Mesendoderm (in vitro differentiated cells): ENCODE measurements around the gene MNX1.

Source experiments
- DNase-seq: peaks from one replicate; pipeline ENCODE4 v3.0.0; 2013
- H2AK5ac ChIP-seq: 2 replicates; pipeline ENCODE4 v1.6.1; 2013; ENCODE audit warnings: low read length, inconsistent platforms
- H2BK120ac ChIP-seq: 2 replicates; pipeline ENCODE4 v1.6.1; 2013; ENCODE audit warnings: low read depth, mild to moderate bottlenecking, low read length, moderate library complexity, mixed read lengths
- H2BK15ac ChIP-seq: replicated peaks from 2 replicates; pipeline ENCODE4 v1.6.1; 2013; ENCODE audit warnings: low read depth, mild to moderate bottlenecking, moderate library complexity
- H2BK5ac ChIP-seq: 2 replicates; pipeline ENCODE4 v1.6.1; 2013; ENCODE audit warnings: low read length, inconsistent platforms
- H3K18ac ChIP-seq: 2 replicates; pipeline ENCODE4 v1.6.1; 2013; ENCODE audit warnings: mild to moderate bottlenecking, low read length, mixed read lengths
- H3K23ac ChIP-seq: one replicate; pipeline ENCODE4 v1.6.1; 2013; ENCODE audit warnings: low read length
- H3K27ac ChIP-seq: 2 replicates; pipeline ENCODE4 v1.5.1; 2013; ENCODE audit warnings: low read depth, mild to moderate bottlenecking, inconsistent platforms, low read length, moderate library complexity
- H3K27me3 ChIP-seq: 2 replicates; pipeline ENCODE4 v1.6.1; 2013; ENCODE audit warnings: low read length, control low read depth, mild to moderate bottlenecking, inconsistent platforms; ENCODE audit not compliant: insufficient read depth, poor library complexity
- H3K36me3 ChIP-seq: 2 replicates; pipeline ENCODE4 v1.6.1; 2013; ENCODE audit warnings: low read length, inconsistent platforms; ENCODE audit not compliant: control insufficient read depth, insufficient read depth
- H3K4ac ChIP-seq: one replicate; pipeline ENCODE4 v1.6.1; 2013; ENCODE audit warnings: low read depth, mild to moderate bottlenecking, low read length, moderate library complexity
- H3K4me1 ChIP-seq: 2 replicates; pipeline ENCODE4 v1.6.1; 2013; ENCODE audit warnings: low read depth, low read length, inconsistent platforms; ENCODE audit not compliant: control insufficient read depth
- H3K4me2 ChIP-seq: 2 replicates; pipeline ENCODE4 v1.6.1; 2013; ENCODE audit warnings: low read length
- H3K4me3 ChIP-seq: 2 replicates; pipeline ENCODE4 v1.5.1; 2013; ENCODE audit warnings: mild to moderate bottlenecking, low read length
- H3K56ac ChIP-seq: one replicate; pipeline ENCODE4 v1.6.1; 2013; ENCODE audit warnings: low read length
- H3K79me1 ChIP-seq: 2 replicates; pipeline ENCODE4 v1.6.1; 2013; ENCODE audit warnings: low read length, inconsistent platforms
- H3K79me2 ChIP-seq: 2 replicates; pipeline ENCODE4 v1.6.1; 2013; ENCODE audit warnings: mild to moderate bottlenecking, low read length; ENCODE audit not compliant: control insufficient read depth, insufficient read depth
- H3K9ac ChIP-seq: 2 replicates; pipeline ENCODE4 v1.6.1; 2013; ENCODE audit warnings: low read length, inconsistent platforms
- H4K5ac ChIP-seq: one replicate; pipeline ENCODE4 v1.6.1; 2013; ENCODE audit warnings: low read length
- H4K8ac ChIP-seq: one replicate; pipeline ENCODE4 v1.6.1; 2013; ENCODE audit warnings: low read depth, mild to moderate bottlenecking, control low read depth, low read length, moderate library complexity
- WGBS: extraction: QIAGEN DNeasy Blood & Tissue Kit; methylation state at CpG from one replicate; pipeline ENCODE4 v1.1.7; 2013; ENCODE audit warnings: low lambda C conversion rate, missing lambda C conversion rate; ENCODE audit not compliant: insufficient coverage; ENCODE audit errors: extremely low coverage; 5-methylcytosine and 5-hydroxymethylcytosine counted together

The MNX1 gene

DNA sequence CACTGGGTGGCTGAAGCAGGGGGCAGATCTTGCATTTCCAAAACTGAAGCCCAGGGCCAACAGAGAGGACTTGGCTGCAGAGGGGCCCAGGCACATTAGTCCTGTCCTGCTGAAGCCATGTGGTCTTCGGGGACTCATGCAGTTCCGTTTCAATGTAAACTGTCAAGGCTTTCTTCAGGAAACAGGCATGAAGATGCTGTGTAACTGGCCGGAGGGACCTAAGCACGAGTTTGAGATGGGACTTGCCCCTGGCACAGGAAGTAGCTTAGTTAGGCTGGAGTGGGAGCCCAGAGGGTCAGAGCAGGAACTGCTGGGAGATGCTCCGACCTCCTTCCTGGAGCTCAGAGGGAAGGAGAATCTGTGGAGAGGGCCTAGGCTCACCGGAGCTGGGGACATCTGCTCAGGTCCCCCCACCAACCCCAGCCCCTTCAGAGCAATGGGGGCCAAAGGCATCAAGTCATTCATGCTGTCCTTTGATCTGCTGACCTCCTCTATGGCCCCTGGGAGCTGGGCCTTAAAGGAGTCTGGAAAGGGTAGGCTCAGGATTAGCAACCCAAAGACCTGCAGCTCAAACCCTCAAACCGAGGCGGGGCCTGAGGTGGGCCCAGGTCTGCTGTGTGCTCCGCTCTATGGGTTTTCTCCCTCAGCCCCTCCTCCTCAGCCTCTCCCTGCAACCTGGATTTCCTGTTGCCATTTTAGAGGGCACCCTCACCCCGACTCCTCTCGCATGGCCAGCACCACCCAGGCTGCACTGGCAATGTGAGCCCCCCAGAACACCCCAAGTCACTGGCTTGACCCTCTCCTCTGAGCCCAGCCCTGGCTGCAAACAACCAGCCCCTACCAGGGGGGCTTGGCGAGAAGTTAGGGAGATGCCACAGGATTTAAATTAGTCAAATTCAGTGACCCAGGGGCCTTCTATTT is 4.4 kb upstream of the MNX1 start:
- no peak overlapping the region for H3K23ac ChIP-seq
- no CpG with 5 or more reads among the region's 12 CpGs for WGBS
- peak; percentile 28 for DNase-seq

DNA sequence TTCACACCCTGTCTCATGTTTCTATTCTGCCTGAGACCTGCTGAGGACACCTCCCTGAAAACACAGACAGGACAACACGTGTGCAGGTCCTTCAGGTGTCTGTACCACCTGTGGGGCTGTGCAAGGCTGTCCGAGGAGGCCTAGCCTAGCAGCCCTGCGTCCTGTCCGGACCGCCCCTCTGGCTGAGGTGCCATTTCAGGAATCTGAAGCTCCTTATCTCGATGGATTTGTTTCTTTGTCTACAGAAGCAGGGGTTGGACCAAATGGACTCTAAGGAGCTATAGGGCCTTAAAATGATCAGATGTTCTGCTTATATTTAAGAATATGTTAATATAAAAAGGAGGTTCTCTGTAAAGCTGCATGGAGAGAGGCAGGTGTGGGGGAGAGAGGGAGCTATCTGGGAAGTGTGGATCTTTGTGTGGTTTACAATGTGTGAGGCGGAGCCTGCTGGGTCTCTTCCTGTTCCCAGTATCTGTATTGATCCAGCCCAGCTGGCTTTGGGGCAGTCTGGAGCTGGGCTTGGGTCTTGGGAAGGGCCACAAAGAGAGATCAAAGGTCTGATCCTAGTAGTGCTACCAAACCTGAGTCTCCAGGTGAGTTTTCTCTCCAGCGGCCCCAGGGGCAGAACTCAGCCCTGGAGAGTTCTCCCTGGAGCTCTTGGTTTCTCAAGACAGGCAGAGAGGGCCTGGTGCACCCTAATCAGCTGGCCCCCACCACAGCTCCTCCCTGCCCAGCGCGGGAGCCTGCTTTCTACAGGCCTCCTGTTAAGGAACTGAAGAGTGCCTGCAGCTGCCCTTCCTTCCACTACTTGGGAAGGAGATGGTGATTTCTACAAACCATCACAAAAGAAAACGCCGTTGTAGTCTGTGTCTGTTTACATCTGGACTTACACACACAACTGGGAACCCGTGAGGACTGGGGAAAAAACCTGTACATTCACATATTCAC is 3.4 kb upstream of the MNX1 start:
- DNase-seq: peak; percentile 79
- WGBS: no CpG with 5 or more reads among the region's 13 CpGs
- H3K79me2 ChIP-seq: no peaks in the 10 kb centered on the region

More for the DNA sequence above, 4.4 kb upstream of the MNX1 start:
- Histone ChIP-seq H3K9ac (no peak overlapping the region), H3K36me3 (no peaks in the 10 kb centered on the region), H2BK120ac (no peak overlapping the region), H3K4me1 (peaks cover 9% of the 10 kb centered on the region), H2AK5ac (no peak overlapping the region), H3K79me1 (no peaks in the 10 kb centered on the region), H4K5ac (no peak overlapping the region), H3K4me2 (no peak overlapping the region), H3K27ac (no peak overlapping the region), H3K27me3 (peaks cover 70% of the 10 kb centered on the region), H3K4me3 (no peak overlapping the region), H2BK15ac (no peak overlapping the region), H4K8ac (no peak overlapping the region), H3K18ac (peak overlapping the region; percentile 13), H2BK5ac (no peak overlapping the region), H3K56ac (no peak overlapping the region), H3K79me2 (no peaks in the 10 kb centered on the region), H3K4ac (no peak overlapping the region)

DNA sequence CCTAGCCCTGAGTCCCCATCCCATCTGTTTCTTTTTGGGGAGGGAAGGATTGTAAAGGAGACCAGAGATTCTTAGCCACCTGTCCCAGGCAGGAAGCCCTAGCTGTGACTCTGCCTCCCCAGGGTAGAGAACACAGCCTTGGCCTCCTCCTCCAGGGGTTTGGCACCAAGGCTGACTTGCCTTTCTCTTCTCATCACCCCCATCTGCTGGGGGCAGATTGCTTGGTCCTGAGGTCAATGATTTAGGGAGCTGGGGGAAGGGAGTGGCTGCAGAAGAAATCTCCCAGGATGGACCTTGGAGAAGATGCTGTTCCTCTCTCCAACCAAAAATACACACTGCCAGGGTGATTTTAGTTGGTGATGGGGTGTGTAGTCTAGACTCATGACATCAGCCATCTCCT is 2.6 kb upstream of the MNX1 start:
- Histone ChIP-seq H3K18ac (no peak overlapping the region), H3K36me3 (no peaks in the 10 kb centered on the region)
- DNase-seq: peak; percentile 40

More for the DNA sequence above, 3.4 kb upstream of the MNX1 start:
- Histone ChIP-seq H3K79me1 (no peaks in the 10 kb centered on the region), H2AK5ac (no peak overlapping the region), H3K4me2 (no peak overlapping the region), H3K27ac (no peak overlapping the region), H2BK120ac (no peak overlapping the region), H4K8ac (no peak overlapping the region), H2BK15ac (no peak overlapping the region), H3K23ac (no peak overlapping the region), H3K18ac (peak overlapping the region; percentile 13), H3K4me3 (no peak overlapping the region), H2BK5ac (no peak overlapping the region), H3K4me1 (peaks cover 9% of the 10 kb centered on the region), H4K5ac (no peak overlapping the region), H3K36me3 (no peaks in the 10 kb centered on the region), H3K4ac (no peak overlapping the region), H3K56ac (no peak overlapping the region), H3K9ac (no peak overlapping the region), H3K27me3 (peaks cover 70% of the 10 kb centered on the region)

DNA sequence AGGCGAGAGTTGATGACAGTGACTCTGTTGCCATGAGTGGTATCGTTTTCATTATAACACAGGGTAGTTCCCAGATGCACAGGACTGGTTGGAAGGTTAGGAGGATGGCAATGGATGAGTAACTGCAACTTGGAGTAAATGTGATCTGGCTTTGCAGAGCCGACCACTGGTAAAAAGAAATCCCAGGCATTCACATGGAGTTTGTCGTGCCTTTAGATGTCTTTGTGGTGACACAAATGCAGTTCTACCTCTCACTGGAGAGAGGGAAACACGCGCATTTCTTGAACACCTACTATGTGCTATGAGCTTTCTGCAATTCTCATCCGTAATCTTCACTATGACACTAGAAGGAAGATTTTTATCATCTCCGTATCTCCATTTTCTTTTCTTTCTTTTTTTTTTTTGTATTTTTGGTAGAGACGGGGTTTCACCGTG is 1.7 kb upstream of the MNX1 start:
- no peak overlapping the region for H3K4ac ChIP-seq
- H3K4me2 ChIP-seq: peak overlapping the region; percentile 15
- peaks cover 9% of the 10 kb centered on the region for H3K4me1 ChIP-seq
- peak; percentile 10 for DNase-seq
- no peak overlapping the region for H3K27ac ChIP-seq
- no peak overlapping the region for H2BK120ac ChIP-seq
- H3K18ac ChIP-seq: no peak overlapping the region
- H2BK5ac ChIP-seq: no peak overlapping the region
- no peak overlapping the region for H3K23ac ChIP-seq
- no peak overlapping the region for H4K8ac ChIP-seq
- H3K79me1 ChIP-seq: no peaks in the 10 kb centered on the region
- H3K79me2 ChIP-seq: no peaks in the 10 kb centered on the region
- H4K5ac ChIP-seq: no peak overlapping the region
- H3K27me3 ChIP-seq: peaks cover 70% of the 10 kb centered on the region
- no peak overlapping the region for H3K9ac ChIP-seq
- H3K4me3 ChIP-seq: no peak overlapping the region
- H3K56ac ChIP-seq: no peak overlapping the region
- H2AK5ac ChIP-seq: no peak overlapping the region
- H3K36me3 ChIP-seq: no peaks in the 10 kb centered on the region
- H2BK15ac ChIP-seq: no peak overlapping the region
- WGBS: no CpG with 5 or more reads among the region's 10 CpGs

More for the DNA sequence above, 2.6 kb upstream of the MNX1 start:
- H2BK15ac ChIP-seq: no peak overlapping the region
- H3K9ac ChIP-seq: no peak overlapping the region
- no peak overlapping the region for H4K8ac ChIP-seq
- H3K4me1 ChIP-seq: peaks cover 9% of the 10 kb centered on the region
- no peak overlapping the region for H3K56ac ChIP-seq
- H4K5ac ChIP-seq: no peak overlapping the region
- no peak overlapping the region for H2BK5ac ChIP-seq
- H2BK120ac ChIP-seq: no peak overlapping the region
- H3K4me2 ChIP-seq: no peak overlapping the region
- H2AK5ac ChIP-seq: no peak overlapping the region
- no peaks in the 10 kb centered on the region for H3K79me1 ChIP-seq
- H3K27me3 ChIP-seq: peaks cover 70% of the 10 kb centered on the region
- no peak overlapping the region for H3K23ac ChIP-seq
- H3K4me3 ChIP-seq: no peak overlapping the region
- no peak overlapping the region for H3K4ac ChIP-seq
- no peaks in the 10 kb centered on the region for H3K79me2 ChIP-seq
- H3K27ac ChIP-seq: no peak overlapping the region

DNA sequence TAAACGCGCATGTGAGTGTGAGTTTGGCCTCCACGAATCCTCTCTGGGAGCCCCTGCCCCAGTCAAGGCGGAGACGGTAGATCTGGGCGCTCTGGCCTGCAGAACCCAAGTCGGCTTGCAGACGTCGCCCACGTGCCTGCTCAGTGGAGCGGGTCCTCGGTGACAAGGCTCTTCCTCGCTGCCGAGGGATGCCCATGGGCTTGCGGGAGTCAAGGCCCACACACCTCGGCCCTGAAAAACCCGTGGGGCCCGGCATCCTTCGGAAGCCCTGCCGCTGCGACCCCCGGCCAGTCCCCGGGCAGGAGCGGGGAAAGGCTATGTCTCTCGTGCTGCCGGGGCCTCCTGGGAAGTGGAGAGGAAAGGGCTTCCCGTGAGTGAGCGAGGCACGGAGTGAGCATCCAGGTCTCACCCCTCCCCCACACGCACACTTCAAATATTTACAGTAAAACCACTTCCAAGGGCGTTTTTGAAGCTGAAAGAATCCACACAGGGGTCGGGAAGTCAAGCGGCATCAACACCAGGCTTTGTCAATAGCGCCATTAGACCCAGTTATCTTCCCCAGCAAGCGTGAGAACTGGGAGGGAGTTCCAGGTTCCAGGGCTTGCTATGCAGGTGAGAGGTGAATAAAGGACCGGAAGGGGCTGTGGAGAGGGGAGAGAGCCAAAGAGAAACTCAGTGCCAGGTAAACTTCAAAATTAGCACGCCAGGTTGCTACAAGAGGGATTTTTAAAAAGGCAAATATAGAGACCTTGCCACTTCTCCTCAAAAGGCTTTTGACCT is 1.1 kb upstream of the MNX1 start:
- peak; percentile 57 for DNase-seq
- Histone ChIP-seq H3K27ac (no peak overlapping the region), H3K4me3 (no peak overlapping the region), H3K56ac (peak overlapping the region; percentile 91), H3K4me1 (peaks cover 9% of the 10 kb centered on the region), H3K27me3 (peaks cover 70% of the 10 kb centered on the region), H3K79me1 (no peaks in the 10 kb centered on the region), H3K23ac (peak overlapping the region; percentile 52), H3K4ac (no peak overlapping the region), H4K5ac (no peak overlapping the region), H2BK15ac (no peak overlapping the region), H3K18ac (no peak overlapping the region), H2BK120ac (no peak overlapping the region), H3K36me3 (no peaks in the 10 kb centered on the region), H2BK5ac (no peak overlapping the region), H2AK5ac (no peak overlapping the region), H3K4me2 (peak overlapping the region; percentile 99), H3K79me2 (no peaks in the 10 kb centered on the region), H3K9ac (peak overlapping the region; percentile 75), H4K8ac (no peak overlapping the region)
- no CpG with 5 or more reads among the region's 37 CpGs for WGBS
